ENCODE data around the gene SYT17.

Gene SYT17

GRCh38 chr16:19175492-19176262 lies 7.6 kb downstream of the SYT17 start:
- H3K36me3 ChIP-seq = no peaks in the 10 kb centered on the region
- H3K27ac ChIP-seq = no peak overlapping the region
- H3K4me3 ChIP-seq (ENCODE audit: low read depth in 1 of 2, low read length in 1 of 2) = no peak overlapping the region
- no peaks in the 10 kb centered on the region for H3K4me1 ChIP-seq (ENCODE audit: control insufficient read depth in 1 of 2, insufficient read depth in 1 of 2, low read depth in 1 of 2, low read length in 1 of 2)
- H3K9me3 ChIP-seq = no peaks in the 10 kb centered on the region
- TF ChIP-seq, protein P1, sequence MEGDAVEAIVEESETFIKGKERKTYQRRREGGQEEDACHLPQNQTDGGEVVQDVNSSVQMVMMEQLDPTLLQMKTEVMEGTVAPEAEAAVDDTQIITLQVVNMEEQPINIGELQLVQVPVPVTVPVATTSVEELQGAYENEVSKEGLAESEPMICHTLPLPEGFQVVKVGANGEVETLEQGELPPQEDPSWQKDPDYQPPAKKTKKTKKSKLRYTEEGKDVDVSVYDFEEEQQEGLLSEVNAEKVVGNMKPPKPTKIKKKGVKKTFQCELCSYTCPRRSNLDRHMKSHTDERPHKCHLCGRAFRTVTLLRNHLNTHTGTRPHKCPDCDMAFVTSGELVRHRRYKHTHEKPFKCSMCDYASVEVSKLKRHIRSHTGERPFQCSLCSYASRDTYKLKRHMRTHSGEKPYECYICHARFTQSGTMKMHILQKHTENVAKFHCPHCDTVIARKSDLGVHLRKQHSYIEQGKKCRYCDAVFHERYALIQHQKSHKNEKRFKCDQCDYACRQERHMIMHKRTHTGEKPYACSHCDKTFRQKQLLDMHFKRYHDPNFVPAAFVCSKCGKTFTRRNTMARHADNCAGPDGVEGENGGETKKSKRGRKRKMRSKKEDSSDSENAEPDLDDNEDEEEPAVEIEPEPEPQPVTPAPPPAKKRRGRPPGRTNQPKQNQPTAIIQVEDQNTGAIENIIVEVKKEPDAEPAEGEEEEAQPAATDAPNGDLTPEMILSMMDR (IDR thresholded peaks at IDR 0.05) = no peak
- H3K27me3 ChIP-seq = peaks cover 53% of the 10 kb centered on the region

GRCh38 chr16:19177111-19177739 lies 9.2 kb downstream of the SYT17 start:
- H3K4me1 ChIP-seq (ENCODE audit: control insufficient read depth in 1 of 2, insufficient read depth in 1 of 2, low read depth in 1 of 2, low read length in 1 of 2) = no peaks in the 10 kb centered on the region
- no peak overlapping the region for H3K27ac ChIP-seq
- TF ChIP-seq, protein P1 (IDR thresholded peaks at IDR 0.05) = no peak
- H3K36me3 ChIP-seq = no peaks in the 10 kb centered on the region
- no peaks in the 10 kb centered on the region for H3K9me3 ChIP-seq
- H3K27me3 ChIP-seq = peaks cover 37% of the 10 kb centered on the region
- no peak overlapping the region for H3K4me3 ChIP-seq (ENCODE audit: low read depth in 1 of 2, low read length in 1 of 2)

DNA sequence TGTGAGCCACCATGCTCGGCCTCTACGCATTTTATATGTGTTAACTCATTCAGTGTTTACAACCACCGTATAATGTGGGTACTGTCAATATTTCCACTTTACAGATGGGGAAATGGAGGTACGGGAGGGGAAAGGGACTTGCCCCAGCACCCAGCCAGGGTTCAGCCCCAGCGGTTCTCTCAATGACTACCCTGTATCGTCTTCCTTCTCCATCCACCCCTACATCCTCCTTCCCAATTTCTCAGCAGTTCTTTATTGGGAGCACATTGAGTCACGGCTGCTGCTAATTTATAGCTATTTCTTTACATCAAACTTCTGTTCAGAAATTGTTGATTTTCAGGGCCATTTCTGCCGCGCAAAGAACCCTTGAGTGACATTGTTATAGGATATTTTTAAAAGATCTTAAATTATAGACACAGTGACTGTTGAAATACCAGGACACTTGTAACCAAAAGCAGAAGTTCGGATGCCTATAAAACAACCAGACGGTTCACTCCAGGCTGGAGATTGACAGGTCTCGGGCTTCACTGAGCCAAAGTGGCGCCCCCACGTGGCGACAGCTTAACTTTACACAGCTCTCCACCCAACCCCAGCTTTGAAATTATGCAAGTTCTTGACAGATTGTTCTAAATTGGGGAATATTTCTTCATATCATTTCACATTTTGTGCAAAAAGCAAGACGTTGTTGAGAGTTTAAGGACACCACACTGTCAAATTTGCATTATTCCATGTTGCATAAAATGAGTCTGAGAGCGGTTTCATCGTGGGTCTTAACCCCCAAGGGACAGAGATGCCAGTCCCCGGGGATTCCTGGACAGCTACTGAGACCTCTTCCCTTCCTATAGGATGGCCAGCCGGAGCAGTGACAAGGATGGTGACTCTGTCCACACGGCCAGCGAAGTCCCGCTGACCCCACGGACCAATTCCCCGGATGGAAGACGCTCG lies 11.8 kb downstream of the SYT17 start:
- Histone ChIP-seq H3K4me1 (ENCODE audit: control insufficient read depth in 1 of 2, insufficient read depth in 1 of 2, low read depth in 1 of 2, low read length in 1 of 2) (no peaks in the 10 kb centered on the region), H3K27me3 (peaks cover 22% of the 10 kb centered on the region), H3K36me3 (no peaks in the 10 kb centered on the region), H3K27ac (no peak overlapping the region), H3K9me3 (no peaks in the 10 kb centered on the region), H3K4me3 (ENCODE audit: low read depth in 1 of 2, low read length in 1 of 2) (no peak overlapping the region)
- TF ChIP-seq, protein P1 (IDR thresholded peaks at IDR 0.05) = peak; percentile 12

DNA sequence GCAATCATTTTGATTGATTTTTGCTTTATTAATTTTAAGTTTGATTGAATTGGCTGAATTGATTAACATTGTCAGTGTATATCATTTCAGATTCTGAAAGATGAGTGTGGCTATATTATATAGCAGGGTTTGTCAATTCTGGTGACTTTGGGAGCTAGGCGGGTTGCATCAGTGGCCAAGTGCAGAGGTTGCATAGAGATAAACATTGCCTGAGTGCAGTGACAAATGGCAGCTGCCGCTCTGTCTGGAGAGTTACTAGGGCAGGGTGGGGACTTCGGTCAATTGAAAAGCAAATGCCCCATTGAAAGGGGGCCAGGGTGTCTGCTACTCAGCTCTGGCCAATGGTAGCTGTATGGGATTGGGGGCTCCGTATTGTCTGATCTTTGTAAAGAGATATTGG lies 12.7 kb downstream of the SYT17 start:
- TF ChIP-seq, protein P1 (IDR thresholded peaks at IDR 0.05) = no peak
- Histone ChIP-seq H3K4me1 (ENCODE audit: control insufficient read depth in 1 of 2, insufficient read depth in 1 of 2, low read depth in 1 of 2, low read length in 1 of 2) (no peaks in the 10 kb centered on the region), H3K36me3 (no peaks in the 10 kb centered on the region), H3K4me3 (ENCODE audit: low read depth in 1 of 2, low read length in 1 of 2) (no peak overlapping the region), H3K9me3 (no peaks in the 10 kb centered on the region), H3K27me3 (peaks cover 22% of the 10 kb centered on the region), H3K27ac (no peak overlapping the region)

DNA sequence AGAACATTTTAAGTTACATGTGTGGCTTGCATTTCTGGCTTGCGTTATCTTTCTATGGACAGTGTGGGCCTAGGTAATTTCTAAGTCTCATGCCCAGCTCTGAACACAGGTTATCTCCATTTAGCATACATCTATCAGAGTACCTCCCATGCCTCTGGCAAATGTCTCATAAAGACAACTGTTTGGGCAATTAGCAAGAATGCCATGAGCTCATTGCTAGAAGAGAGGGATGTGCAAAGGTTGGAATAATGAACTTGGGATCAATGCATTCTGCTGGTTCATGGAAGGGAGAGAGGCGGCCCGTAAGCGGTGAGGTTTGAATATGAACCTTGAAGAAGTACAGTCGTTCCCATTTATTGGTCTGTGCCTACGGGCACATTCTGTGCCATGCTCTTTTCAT lies 14.4 kb downstream of the SYT17 start:
- H3K27me3 ChIP-seq = peaks cover 8% of the 10 kb centered on the region
- no peaks in the 10 kb centered on the region for H3K36me3 ChIP-seq
- no peaks in the 10 kb centered on the region for H3K9me3 ChIP-seq
- H3K4me3 ChIP-seq (ENCODE audit: low read depth in 1 of 2, low read length in 1 of 2) = no peak overlapping the region
- TF ChIP-seq, protein P1 (IDR thresholded peaks at IDR 0.05) = no peak
- no peak overlapping the region for H3K27ac ChIP-seq
- no peaks in the 10 kb centered on the region for H3K4me1 ChIP-seq (ENCODE audit: control insufficient read depth in 1 of 2, insufficient read depth in 1 of 2, low read depth in 1 of 2, low read length in 1 of 2)
